CD4-positive, alpha-beta T cell treated with Interleukin-17A for 1 hour (primary cell): ENCODE measurements around the gene PIGO.

ENCODE experiments used
- DNase-seq: peaks from one replicate; pipeline ENCODE4 v3.0.0-alpha.2; 2020

The PIGO gene

GRCh38 chr9:35070823-35071813 lies 25.3 kb downstream of the PIGO start:
- DNase-seq: no peak

- no peak for DNase-seq
These were observed 27.4 kb downstream of the PIGO start for GRCh38 chr9:35069020-35069419.

GRCh38 chr9:35067056-35067455 lies 29.3 kb downstream of the PIGO start:
- DNase-seq: no peak

- DNase-seq: no peak
These were observed 35.7 kb downstream of the PIGO start for GRCh38 chr9:35060548-35061207.

GRCh38 chr9:35059438-35059837 lies 37.0 kb downstream of the PIGO start:
- no peak for DNase-seq

GRCh38 chr9:35057271-35057620 lies 39.1 kb downstream of the PIGO start:
- no peak for DNase-seq

- no peak for DNase-seq
These were observed 39.7 kb downstream of the PIGO start for GRCh38 chr9:35056571-35057270.

GRCh38 chr9:35054871-35055644 lies 41.3 kb downstream of the PIGO start:
- DNase-seq: no peak

- DNase-seq: no peak
These were observed 42.1 kb downstream of the PIGO start for GRCh38 chr9:35054185-35054835.

- DNase-seq: peak; percentile 57
These were observed 45.1 kb downstream of the PIGO start for GRCh38 chr9:35051069-35051967.

- no peak for DNase-seq
These were observed 47.9 kb downstream of the PIGO start for GRCh38 chr9:35048511-35048910.

GRCh38 chr9:35044071-35044470 lies 52.3 kb downstream of the PIGO start:
- DNase-seq: no peak

- DNase-seq: no peak
These were observed 53.4 kb downstream of the PIGO start for GRCh38 chr9:35042891-35043545.

GRCh38 chr9:35042081-35042604 lies 54.2 kb downstream of the PIGO start:
- DNase-seq: no peak
